HG03108 (cell line): Measurements from ENCODE around the gene BICDL1.
A peak's percentile ranks its signal among the peaks of the same experiment; 100 is the strongest.
"Not testable (repeated sequence)": the region's sequence is repeated elsewhere in the genome, so short reads cannot be mapped to it uniquely, and the experiment has no call there.

ENCODE experiments used
- ATAC-seq: cut with Tn5 transposase; IDR thresholded peaks from one replicate; pipeline ENCODE4 v1.9.1; 2021; ENCODE audit warnings: moderate library complexity; ENCODE audit not compliant: unreplicated experiment

The BICDL1 gene

GRCh38 chr12:120000556-120000955, 11.5 kb downstream of the BICDL1 start:
- no peak for ATAC-seq

GRCh38 chr12:120006258-120006975, 17.4 kb downstream of the BICDL1 start:
- no peak for ATAC-seq

DNA sequence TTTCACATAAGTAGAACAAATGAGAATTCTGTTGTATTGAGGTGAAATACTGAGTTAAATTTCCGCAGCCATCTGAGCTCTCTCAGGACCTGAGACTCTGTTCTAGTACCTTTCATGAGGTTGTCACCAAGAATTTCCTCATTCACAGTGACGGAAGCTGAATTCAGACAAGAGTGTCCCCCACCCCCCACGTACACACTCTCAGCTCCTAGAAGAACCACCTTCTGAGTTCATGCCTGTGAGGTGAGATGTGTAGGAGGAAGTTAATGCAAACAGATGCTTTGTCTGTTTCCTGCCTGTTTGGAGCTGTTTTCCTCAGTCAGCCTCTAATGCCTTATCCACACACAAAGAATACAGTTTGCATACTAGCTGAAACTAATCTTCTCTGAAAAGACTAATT, 18.2 kb downstream of the BICDL1 start:
- no peak for ATAC-seq

DNA sequence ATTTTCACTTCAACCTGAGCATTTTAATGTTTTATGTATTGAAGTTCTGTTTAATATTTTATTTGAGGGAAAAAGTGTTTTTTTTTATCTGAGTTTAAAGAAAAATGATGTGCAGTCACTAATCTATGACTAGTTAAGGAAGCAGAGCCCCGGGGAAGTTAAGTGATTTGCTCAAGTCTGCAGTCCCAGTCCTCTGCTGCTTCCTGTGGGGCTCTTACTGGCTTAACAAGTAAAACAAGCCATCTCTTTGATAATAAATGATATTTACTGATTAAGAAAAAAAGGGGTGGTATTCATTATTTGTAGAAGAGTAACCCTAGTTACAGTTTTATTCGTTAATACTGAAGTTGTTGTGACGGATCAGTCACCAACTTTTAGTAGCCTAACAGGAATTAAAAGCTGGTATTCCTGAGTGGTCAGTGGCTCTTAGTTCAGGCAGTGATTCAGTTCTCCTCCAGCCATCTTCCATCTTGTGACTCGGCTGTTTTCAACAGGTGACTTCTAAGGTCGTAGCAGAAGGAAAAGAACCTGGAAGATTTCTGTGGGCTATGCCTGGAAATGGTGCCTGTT, 21.7 kb downstream of the BICDL1 start:
- ATAC-seq: no peak

- ATAC-seq: peak; percentile 65
Measured at GRCh38 chr12:120012067-120012621, 23.1 kb downstream of the BICDL1 start.

GRCh38 chr12:120013659-120014380, 24.8 kb downstream of the BICDL1 start:
- ATAC-seq: peak; percentile 67

- ATAC-seq: not testable (repeated sequence)
Measured at GRCh38 chr12:120014381-120014735, 25.3 kb downstream of the BICDL1 start.

- no peak for ATAC-seq
Measured at GRCh38 chr12:120015313-120015712, 26.3 kb downstream of the BICDL1 start.

- ATAC-seq: not testable (repeated sequence)
Measured at GRCh38 chr12:120016199-120016598, 27.2 kb downstream of the BICDL1 start.

DNA sequence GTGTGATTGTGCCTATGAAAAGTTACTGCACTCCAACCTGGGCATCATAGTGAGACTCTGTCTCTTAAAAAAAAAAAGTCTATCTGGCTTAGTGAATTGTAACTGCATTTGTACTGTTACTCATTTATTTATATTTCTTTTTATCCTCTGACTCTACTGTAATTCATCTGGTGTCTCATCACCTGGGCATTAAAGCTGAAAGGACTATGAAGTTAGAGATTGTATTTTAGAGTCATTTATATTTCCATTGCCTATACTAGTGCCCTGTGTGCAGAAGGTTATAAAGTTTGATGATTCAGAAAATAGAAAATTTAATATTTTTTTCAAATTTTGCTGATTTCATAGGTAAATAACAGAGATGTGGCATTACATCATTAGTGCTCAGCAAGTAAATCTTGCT, 30.2 kb downstream of the BICDL1 start:
- no peak for ATAC-seq

DNA sequence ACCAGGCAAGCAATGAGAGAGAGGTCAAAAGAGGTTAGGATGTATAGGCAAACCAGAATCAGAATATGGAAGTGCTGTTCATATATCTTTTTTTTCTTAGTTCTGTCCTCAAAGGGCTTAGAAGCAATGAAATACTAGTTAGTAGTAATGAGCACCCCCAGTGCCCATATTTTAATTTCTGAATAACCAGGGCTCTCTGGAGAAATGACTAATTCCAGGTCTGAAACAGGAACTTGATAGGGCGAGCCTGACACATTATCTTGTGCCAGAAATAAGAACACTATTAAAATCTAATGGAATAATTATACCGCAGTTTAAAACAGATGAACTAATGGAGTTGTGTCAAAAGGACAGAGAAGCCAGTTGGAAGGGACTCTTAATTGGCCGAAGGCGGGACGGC, 30.9 kb downstream of the BICDL1 start:
- no peak for ATAC-seq

- no peak for ATAC-seq
Measured at GRCh38 chr12:120024193-120024592, 35.2 kb downstream of the BICDL1 start.

- no peak for ATAC-seq
Measured at GRCh38 chr12:120025640-120026039, 36.6 kb downstream of the BICDL1 start.

- no peak for ATAC-seq
Measured at GRCh38 chr12:120032242-120032641, 43.2 kb downstream of the BICDL1 start.

- no peak for ATAC-seq
Measured at GRCh38 chr12:120037851-120038250, 48.8 kb downstream of the BICDL1 start.

GRCh38 chr12:120039711-120040110, 50.7 kb downstream of the BICDL1 start:
- ATAC-seq: no peak

GRCh38 chr12:120041386-120042231, 52.6 kb downstream of the BICDL1 start:
- no peak for ATAC-seq

DNA sequence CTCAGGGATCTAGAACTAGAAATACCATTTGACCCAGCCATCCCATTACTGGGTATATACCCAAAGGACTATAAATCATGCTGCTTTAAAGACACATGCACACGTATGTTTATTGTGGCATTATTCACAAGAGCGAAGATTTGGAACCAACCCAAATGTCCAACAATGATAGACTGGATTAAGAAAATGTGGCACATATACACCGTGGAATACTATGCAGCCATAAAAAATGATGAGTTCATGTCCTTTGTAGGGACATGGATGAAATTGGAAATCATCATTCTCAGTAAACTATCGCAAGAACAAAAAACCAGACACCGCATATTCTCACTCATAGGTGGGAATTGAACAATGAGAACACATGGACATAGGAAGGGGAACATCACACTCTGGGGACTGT, 56.3 kb downstream of the BICDL1 start:
- ATAC-seq: not testable (repeated sequence)

- no peak for ATAC-seq
Measured at GRCh38 chr12:120047072-120047471, 58.0 kb downstream of the BICDL1 start.

- no peak for ATAC-seq
Measured at GRCh38 chr12:120048263-120048662, 59.2 kb downstream of the BICDL1 start.

- ATAC-seq: no peak
Measured at GRCh38 chr12:120049426-120049825, 60.4 kb downstream of the BICDL1 start.
